ENCODE results near the gene JPH4.

DNA sequence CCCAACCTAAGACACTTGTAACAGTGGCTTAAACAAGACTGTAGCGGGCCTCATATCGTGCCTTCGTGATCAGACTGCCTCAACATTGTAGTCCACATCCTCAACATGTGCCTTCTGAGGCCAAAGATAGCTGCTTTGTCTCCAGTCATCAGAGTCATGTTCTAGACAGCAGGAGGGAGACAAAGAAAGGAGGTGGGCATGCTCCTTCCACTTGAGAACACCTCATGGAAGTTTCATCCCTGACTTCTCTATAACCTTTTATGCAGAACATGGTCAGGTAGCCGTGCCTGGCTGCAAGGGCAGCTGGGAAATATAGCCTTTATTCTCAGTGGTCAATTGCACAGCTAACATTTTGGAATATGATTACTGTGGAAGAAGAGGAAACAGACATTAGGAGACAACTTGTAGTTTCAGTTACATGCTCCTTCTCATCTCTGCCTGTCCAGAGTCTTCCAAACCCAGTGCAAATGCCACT is 32.3 kb upstream of the JPH4 start:
- TF ChIP-seq, protein P1, sequence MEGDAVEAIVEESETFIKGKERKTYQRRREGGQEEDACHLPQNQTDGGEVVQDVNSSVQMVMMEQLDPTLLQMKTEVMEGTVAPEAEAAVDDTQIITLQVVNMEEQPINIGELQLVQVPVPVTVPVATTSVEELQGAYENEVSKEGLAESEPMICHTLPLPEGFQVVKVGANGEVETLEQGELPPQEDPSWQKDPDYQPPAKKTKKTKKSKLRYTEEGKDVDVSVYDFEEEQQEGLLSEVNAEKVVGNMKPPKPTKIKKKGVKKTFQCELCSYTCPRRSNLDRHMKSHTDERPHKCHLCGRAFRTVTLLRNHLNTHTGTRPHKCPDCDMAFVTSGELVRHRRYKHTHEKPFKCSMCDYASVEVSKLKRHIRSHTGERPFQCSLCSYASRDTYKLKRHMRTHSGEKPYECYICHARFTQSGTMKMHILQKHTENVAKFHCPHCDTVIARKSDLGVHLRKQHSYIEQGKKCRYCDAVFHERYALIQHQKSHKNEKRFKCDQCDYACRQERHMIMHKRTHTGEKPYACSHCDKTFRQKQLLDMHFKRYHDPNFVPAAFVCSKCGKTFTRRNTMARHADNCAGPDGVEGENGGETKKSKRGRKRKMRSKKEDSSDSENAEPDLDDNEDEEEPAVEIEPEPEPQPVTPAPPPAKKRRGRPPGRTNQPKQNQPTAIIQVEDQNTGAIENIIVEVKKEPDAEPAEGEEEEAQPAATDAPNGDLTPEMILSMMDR (IDR thresholded peaks at IDR 0.05) = no peak
- TF ChIP-seq CBX2 (IDR thresholded peaks at IDR 0.05; ENCODE audit: borderline replicate concordance, low read depth) (no peak), POLR2A (IDR thresholded peaks at IDR 0.05; ENCODE audit: low read length) (no peak), FOSB (CRISPR knock-in tag; IDR thresholded peaks at IDR 0.05) (no peak)

Data from A549 (cell line).